Naive thymus-derived CD4-positive, alpha-beta T cell (primary cell): Measurements from ENCODE around the gene RAB23. TPM values are rescaled to one million over a fixed set of nuclear protein-coding genes. Genes with fewer than 3 reads are reported as not detected.

Experiments
- ATAC-seq: fragments of 150-1000 bp; cut with Tn5 transposase; 2 replicates; pipeline ENCODE4 v1.10.0; 2021; ENCODE audit warnings: mild to moderate bottlenecking, moderate library complexity
- CTCF ChIA-PET: fragments of 350-600 bp; sonication (Branson Sonifier 250); formaldehyde crosslinking; loops from one replicate; lab custom pipeline; 2021; ENCODE audit warnings: antibody characterized with exemption; lab: Charles Lee
- POLR2A ChIA-PET: fragments of 350-600 bp; sonication (Branson Sonifier 250); formaldehyde crosslinking; loops from one replicate; lab custom pipeline; 2021; ENCODE audit warnings: antibody characterized with exemption, inconsistent platforms; lab: Charles Lee
- DNase-seq, 9 donors: peaks; one replicate each; pipeline versions ENCODE4 v3.0.0 to v3.0.0-alpha.2; 2020 to 2022; ENCODE audit warnings: mixed read lengths in 1 of 9
- H3K27ac ChIP-seq: one replicate; pipeline ENCODE4 v1.7.0; 2013; ENCODE audit warnings: mild to moderate bottlenecking, low read depth, low read length, moderate library complexity
- H3K27me3 ChIP-seq, 2 donors: one replicate each; pipeline ENCODE4 v1.7.0; 2013; ENCODE audit warnings: low read length in 2 of 2, mild to moderate bottlenecking in 2 of 2, moderate library complexity in 2 of 2; ENCODE audit not compliant: control insufficient read depth in 2 of 2, insufficient read depth in 2 of 2
- H3K36me3 ChIP-seq, 3 experiments: 1 replicate in 2 of 3; 2 replicates in 1 of 3; pipeline ENCODE4 v1.7.0; 2013; ENCODE audit warnings: low read length in 3 of 3, mild to moderate bottlenecking in 3 of 3, moderate library complexity in 1 of 3; ENCODE audit not compliant: insufficient read depth in 3 of 3, control insufficient read depth in 2 of 3
- H3K4me1 ChIP-seq, 2 donors: one replicate each; pipeline ENCODE4 v1.7.0; 2013; ENCODE audit warnings: low read length in 2 of 2, mild to moderate bottlenecking in 2 of 2, moderate library complexity in 1 of 2; ENCODE audit not compliant: control insufficient read depth in 2 of 2, insufficient read depth in 2 of 2
- H3K4me3 ChIP-seq: 2 replicates; pipeline ENCODE4 v1.7.0; 2013; ENCODE audit warnings: mild to moderate bottlenecking, low read length
- H3K9me3 ChIP-seq, 3 experiments: 1 replicate in 2 of 3; 2 replicates in 1 of 3; pipeline ENCODE4 v1.7.0; 2013; ENCODE audit warnings: low read length in 3 of 3; ENCODE audit not compliant: control insufficient read depth in 2 of 3
- H3K27ac Mint-ChIP-seq, 9 donors: one replicate each; pipeline ENCODE4 v1.8.0; 2020 to 2022; ENCODE audit warnings: mixed read lengths in 9 of 9, mild to moderate bottlenecking in 8 of 9, moderate library complexity in 5 of 9, inconsistent platforms in 2 of 9
- H3K27me3 Mint-ChIP-seq, 5 donors: one replicate each; pipeline ENCODE4 v1.8.0; 2021 to 2022; ENCODE audit warnings: mixed read lengths in 5 of 5, mild to moderate bottlenecking in 1 of 5
- H3K36me3 Mint-ChIP-seq, 5 donors: one replicate each; pipeline ENCODE4 v1.8.0; 2020 to 2022; ENCODE audit warnings: mixed read lengths in 5 of 5, mild to moderate bottlenecking in 3 of 5, inconsistent platforms in 1 of 5
- H3K4me1 Mint-ChIP-seq, 7 donors: one replicate each; pipeline ENCODE4 v1.8.0; 2020 to 2022; ENCODE audit warnings: mixed read lengths in 7 of 7, mild to moderate bottlenecking in 3 of 7, inconsistent platforms in 1 of 7
- H3K4me3 Mint-ChIP-seq, 10 donors: one replicate each; pipeline ENCODE4 v1.8.0; 2020 to 2022; ENCODE audit warnings: mild to moderate bottlenecking in 10 of 10, mixed read lengths in 10 of 10, moderate library complexity in 6 of 10, inconsistent platforms in 2 of 10
- H3K9me3 Mint-ChIP-seq, 11 donors: one replicate each; pipeline ENCODE4 v1.8.0; 2020 to 2022; ENCODE audit warnings: mixed read lengths in 11 of 11, mild to moderate bottlenecking in 4 of 11, inconsistent platforms in 1 of 11, moderate library complexity in 1 of 11
- intact Hi-C, 2 donors: fragments of 100-400 bp; cut with micrococcal nuclease; formaldehyde crosslinking; loops; one replicate each; pipeline ENCODE4 v1.15.1; 2023
- polyA plus RNA-seq, 2 donors: library from polyadenylated mRNA; unstranded; fragments of 300-500 nt; fragmentation: Illumina TruSeq; gene quantifications; one replicate each; pipeline ENCODE4 v1.2.3, GENCODE V29; 2021
- total RNA-seq, 6 experiments: library from RNA in 5 of 6; stranded (reverse) in 5 of 6; gene quantifications; 1 replicate in 5 of 6; 2 replicates in 1 of 6; pipeline ENCODE4 v1.2.3 and lab custom pipeline; 2021 to 2026

The RAB23 gene
- total and polyA plus RNA-seq, 7 experiments from 2014 or later: 0.50 to 3.2 (median 2.0) TPM

DNA sequence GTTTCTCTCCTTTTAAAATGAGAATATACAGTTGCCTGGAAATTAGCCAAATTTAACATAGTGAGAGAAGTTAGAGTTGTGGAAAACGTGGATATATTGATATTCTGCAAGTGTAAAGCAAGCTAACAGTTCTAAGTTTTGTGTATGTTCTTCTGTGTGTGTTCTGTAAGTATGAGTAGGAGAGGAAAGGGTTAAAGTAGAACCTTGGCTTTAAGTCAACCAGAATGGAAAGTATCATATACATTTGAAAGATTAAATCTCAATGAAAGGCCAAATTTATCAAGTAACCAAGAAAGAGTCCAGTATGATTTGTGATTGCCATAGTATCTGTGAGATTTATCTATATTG lies 80.0 kb downstream of the RAB23 start:
- intact Hi-C loops: no loop called here
- ChIA-PET POLR2A (no interaction called here), CTCF (no interaction called here)
- no peak for ATAC-seq
- peaks cover 0 to 10% (median 3%) of the 10 kb centered on the region in 7 donors for H3K4me1 Mint-ChIP-seq
- Histone ChIP-seq H3K36me3 (peaks cover 0 to 20% (median 5%) of the 10 kb centered on the region in 3 experiments), H3K27ac (no peak overlapping the region), H3K27me3 (no peaks in the 10 kb centered on the region), H3K9me3 (no peaks in the 10 kb centered on the region), H3K4me1 (no peaks in the 10 kb centered on the region), H3K4me3 (no peak overlapping the region)
- no peak overlapping the region for H3K4me3 Mint-ChIP-seq
- H3K27ac Mint-ChIP-seq: peak overlapping the region in 1 of 9 donors; percentile 9
- H3K9me3 Mint-ChIP-seq: peaks cover 0 to 6% (median 0%) of the 10 kb centered on the region in 11 donors
- no peaks in the 10 kb centered on the region for H3K27me3 Mint-ChIP-seq
- peaks cover 18 to 73% (median 53%) of the 10 kb centered on the region in 5 donors for H3K36me3 Mint-ChIP-seq
- no peak for DNase-seq

DNA sequence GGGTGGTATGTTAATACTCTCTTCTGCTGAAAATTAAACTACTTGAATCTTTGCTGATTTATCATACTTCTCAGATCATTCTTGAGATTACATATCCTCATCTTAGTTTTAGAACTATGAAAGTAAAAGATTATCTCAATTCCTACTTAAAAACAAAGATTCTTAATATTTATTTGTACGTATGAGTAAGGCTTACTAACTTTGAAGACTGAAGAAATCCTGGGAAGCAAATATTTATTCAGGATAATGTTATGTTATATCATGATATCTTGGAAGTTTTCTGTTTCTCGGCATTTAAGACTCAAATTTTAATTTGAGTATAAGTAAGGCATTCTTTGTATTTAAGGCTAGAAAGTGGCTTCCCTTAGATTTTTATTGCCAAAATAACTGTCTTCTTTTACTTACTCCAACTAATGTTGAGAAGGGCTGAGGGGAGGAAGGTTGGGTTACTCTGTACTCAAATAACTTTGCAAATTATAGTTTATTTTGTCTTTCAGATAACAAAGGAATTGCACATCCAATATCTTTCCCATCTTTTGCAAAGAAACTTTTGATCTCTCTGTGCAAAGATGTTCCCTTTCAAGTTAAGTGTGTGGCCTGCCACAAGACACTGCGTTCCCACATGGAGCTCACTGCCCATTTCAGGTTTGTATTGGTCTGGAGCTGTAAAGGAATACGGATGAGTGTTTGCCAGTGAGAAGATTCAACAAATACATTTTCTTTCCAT lies 80.5 kb downstream of the RAB23 start:
- ATAC-seq (no peak), DNase-seq (no peak)
- ChIA-PET CTCF (no interaction called here), POLR2A (no interaction called here)
- Histone ChIP-seq H3K27me3 (no peaks in the 10 kb centered on the region), H3K27ac (no peak overlapping the region), H3K4me3 (no peak overlapping the region), H3K4me1 (no peaks in the 10 kb centered on the region), H3K9me3 (no peaks in the 10 kb centered on the region), H3K36me3 (peaks cover 0 to 23% (median 5%) of the 10 kb centered on the region in 3 experiments)
- Mint-ChIP-seq H3K27me3 (no peaks in the 10 kb centered on the region), H3K27ac (peak overlapping the region in 1 of 9 donors; percentile 9), H3K36me3 (peaks cover 22 to 73% (median 58%) of the 10 kb centered on the region in 5 donors), H3K4me3 (no peak overlapping the region), H3K9me3 (peaks cover 0 to 6% (median 0%) of the 10 kb centered on the region in 11 donors), H3K4me1 (peaks cover 0 to 9% (median 0%) of the 10 kb centered on the region in 7 donors)
- intact Hi-C loops: no loop called here

DNA sequence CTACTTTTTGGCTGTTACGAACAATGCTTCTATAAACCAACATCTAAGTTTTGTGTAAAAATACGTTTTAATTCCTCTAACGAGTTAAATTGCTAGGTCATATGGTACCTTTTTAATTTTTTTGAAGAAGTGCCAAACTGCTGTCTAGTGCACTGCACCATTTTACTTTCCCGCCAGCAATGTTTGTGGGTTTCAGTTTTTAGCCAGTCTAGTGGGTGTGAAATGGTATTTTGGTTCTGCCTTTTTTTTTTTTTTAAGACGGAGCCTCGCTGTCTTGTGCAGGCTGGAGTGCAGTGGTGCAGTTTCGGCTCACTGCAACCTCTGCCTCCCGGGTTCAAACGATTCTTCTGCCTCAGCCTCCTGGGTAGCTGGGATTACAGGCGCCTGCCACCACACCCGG lies 84.1 kb downstream of the RAB23 start:
- DNase-seq: no peak
- Histone ChIP-seq H3K27me3 (no peaks in the 10 kb centered on the region), H3K9me3 (no peaks in the 10 kb centered on the region), H3K4me3 (no peak overlapping the region), H3K36me3 (peaks cover 0 to 40% (median 5%) of the 10 kb centered on the region in 3 experiments), H3K4me1 (no peaks in the 10 kb centered on the region), H3K27ac (no peak overlapping the region)
- peaks cover 22 to 68% (median 48%) of the 10 kb centered on the region in 5 donors for H3K36me3 Mint-ChIP-seq
- H3K4me3 Mint-ChIP-seq: no peak overlapping the region
- no peaks in the 10 kb centered on the region for H3K27me3 Mint-ChIP-seq
- ChIA-PET POLR2A (no interaction called here), CTCF (no interaction called here)
- peaks cover 0 to 6% (median 0%) of the 10 kb centered on the region in 11 donors for H3K9me3 Mint-ChIP-seq
- H3K4me1 Mint-ChIP-seq: peaks cover 0 to 7% (median 0%) of the 10 kb centered on the region in 7 donors
- no peak overlapping the region for H3K27ac Mint-ChIP-seq
- peak; percentile 36 for ATAC-seq
- intact Hi-C loops: no loop called here

DNA sequence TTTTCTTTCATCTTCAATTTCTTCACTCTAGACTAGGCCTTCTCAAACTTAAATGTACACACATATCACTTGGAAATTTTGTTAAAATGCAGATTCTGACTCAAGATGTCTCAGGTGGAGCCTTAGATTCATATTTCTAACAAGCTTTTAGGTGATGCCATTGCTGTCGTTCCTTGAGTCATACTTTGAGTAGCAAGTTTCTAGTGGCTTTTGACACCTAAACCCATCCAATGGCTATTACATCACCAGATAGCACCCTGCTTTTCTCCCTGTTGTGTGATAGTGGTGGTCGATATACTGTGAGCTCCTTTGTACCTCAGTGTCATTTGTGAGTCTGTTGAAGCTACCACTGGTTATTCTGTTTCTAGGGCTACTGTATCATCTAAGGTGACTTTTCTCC lies 84.8 kb downstream of the RAB23 start:
- intact Hi-C loops: no loop called here
- ChIA-PET POLR2A (no interaction called here), CTCF (no interaction called here)
- no peak for DNase-seq
- H3K9me3 Mint-ChIP-seq: peaks cover 0 to 6% (median 0%) of the 10 kb centered on the region in 11 donors
- peaks cover 0 to 42% (median 5%) of the 10 kb centered on the region in 3 experiments for H3K36me3 ChIP-seq
- H3K4me3 Mint-ChIP-seq: no peak overlapping the region
- no peaks in the 10 kb centered on the region for H3K27me3 ChIP-seq
- no peaks in the 10 kb centered on the region for H3K27me3 Mint-ChIP-seq
- no peaks in the 10 kb centered on the region for H3K4me1 ChIP-seq
- H3K27ac Mint-ChIP-seq: no peak overlapping the region
- peaks cover 18 to 66% (median 41%) of the 10 kb centered on the region in 5 donors for H3K36me3 Mint-ChIP-seq
- no peak overlapping the region for H3K27ac ChIP-seq
- no peaks in the 10 kb centered on the region for H3K9me3 ChIP-seq
- no peak overlapping the region for H3K4me3 ChIP-seq
- H3K4me1 Mint-ChIP-seq: peaks cover 0 to 7% (median 0%) of the 10 kb centered on the region in 7 donors
- peak; percentile 47 for ATAC-seq

Other genes starting within 250 kb of the RAB23 start
- 10 to 100 TPM; 13.5 to 21.5 (median 16.0) TPM for gene KIAA1586, start 175.6 kb downstream of the RAB23 start, total RNA-seq
- gene KIAA1586, start 175.6 kb downstream of the RAB23 start, polyA plus RNA-seq: 1 to 10 TPM; 7.9 to 9.6 TPM
- gene ZNF451, start 132.1 kb downstream of the RAB23 start, total RNA-seq: 100 to 1,000 TPM in 2 of 5 experiments, 10 to 100 TPM in 3; 63.4 to 116 (median 96.6) TPM
- gene ZNF451, start 132.1 kb downstream of the RAB23 start, polyA plus RNA-seq: 10 to 100 TPM; 29.8 to 35.6 TPM
- gene BAG2, start 50.0 kb downstream of the RAB23 start, total RNA-seq: 1 to 10 TPM; 3.7 to 8.1 (median 5.1) TPM
- 1 to 10 TPM; 4.1 to 5.0 TPM for gene BAG2, start 50.0 kb downstream of the RAB23 start, polyA plus RNA-seq
- gene PRIM2, start 95.3 kb upstream of the RAB23 start, total RNA-seq: 10 to 100 TPM; 10.2 to 33.2 (median 12.8) TPM
- gene PRIM2, start 95.3 kb upstream of the RAB23 start, polyA plus RNA-seq: 10 to 100 TPM in 1 of 2 donors, 1 to 10 TPM in 1; 7.2 to 11.3 TPM